Large intestine (tissue), 3 donors: ENCODE measurements around the gene CARS2. TPM values are rescaled to one million over a fixed set of nuclear protein-coding genes. Genes with fewer than 3 reads are reported as not detected.
A peak's percentile ranks its signal among the peaks of the same experiment; 100 is the strongest.

Experiments
- DNase-seq, 2 donors: peaks; one replicate each; pipeline versions ENCODE4 v3.0.0 to v3.0.0-alpha.2; 2013
- H3K27ac ChIP-seq: one replicate; pipeline ENCODE4 v1.5.1; 2013; ENCODE audit warnings: low read length
- H3K27me3 ChIP-seq: 2 replicates; pipeline ENCODE4 v1.6.1; 2013; ENCODE audit warnings: low read length; ENCODE audit not compliant: control insufficient read depth, insufficient read depth
- H3K36me3 ChIP-seq: 2 replicates; pipeline ENCODE4 v1.6.1; 2013; ENCODE audit warnings: low read length; ENCODE audit not compliant: control insufficient read depth, insufficient read depth
- H3K4me1 ChIP-seq: one replicate; pipeline ENCODE4 v1.6.1; 2013; ENCODE audit warnings: low read length; ENCODE audit not compliant: control insufficient read depth, insufficient read depth
- H3K4me3 ChIP-seq: one replicate; pipeline ENCODE4 v1.5.1; 2013; ENCODE audit warnings: low read length
- H3K9me3 ChIP-seq: one replicate; pipeline ENCODE4 v1.6.1; 2013; ENCODE audit warnings: mild to moderate bottlenecking, low read depth, low read length, moderate library complexity; ENCODE audit not compliant: control insufficient read depth
- WGBS: methylation state at CpG from one replicate; pipeline ENCODE4 v1.1.5; 2013; ENCODE audit warnings: low lambda C conversion rate; ENCODE audit not compliant: insufficient coverage; 5-methylcytosine and 5-hydroxymethylcytosine counted together
- polyA plus RNA-seq: library from polyadenylated mRNA; unstranded; fragments of 120-200 nt; gene quantifications from one replicate; pipeline ENCODE4 v1.2.1, GENCODE V29; 2013

The CARS2 gene
- polyA plus RNA-seq, 1 donor, result 88.6 TPM

- Histone ChIP-seq H3K27me3 (no peaks in the 10 kb centered on the region), H3K4me3 (no peak overlapping the region), H3K4me1 (no peaks in the 10 kb centered on the region), H3K9me3 (peaks cover 7% of the 10 kb centered on the region), H3K36me3 (peaks cover 18% of the 10 kb centered on the region), H3K27ac (no peak overlapping the region)
- WGBS, result 69% methylated on average over 2 of the region's 8 CpGs
- DNase-seq, result no peak
Observed at GRCh38 chr13:110723598-110723997, 17.7 kb upstream of the CARS2 start.

GRCh38 chr13:110722971-110723370 lies 17.1 kb upstream of the CARS2 start:
- H3K36me3 ChIP-seq, result peaks cover 18% of the 10 kb centered on the region
- no peak overlapping the region for H3K4me3 ChIP-seq
- H3K27ac ChIP-seq, result no peak overlapping the region
- H3K9me3 ChIP-seq, result peaks cover 7% of the 10 kb centered on the region
- no peaks in the 10 kb centered on the region for H3K4me1 ChIP-seq
- no CpG with 5 or more reads among the region's 5 CpGs for WGBS
- peak in 1 of 2 donors; percentile 18 for DNase-seq
- no peaks in the 10 kb centered on the region for H3K27me3 ChIP-seq

GRCh38 chr13:110719036-110719710 lies 13.3 kb upstream of the CARS2 start:
- H3K36me3 ChIP-seq, result peaks cover 18% of the 10 kb centered on the region
- no peaks in the 10 kb centered on the region for H3K27me3 ChIP-seq
- no peak for DNase-seq
- H3K27ac ChIP-seq, result no peak overlapping the region
- WGBS, result no CpG with 5 or more reads among the region's 61 CpGs
- H3K9me3 ChIP-seq, result peaks cover 10% of the 10 kb centered on the region
- no peak overlapping the region for H3K4me3 ChIP-seq
- H3K4me1 ChIP-seq, result no peaks in the 10 kb centered on the region

GRCh38 chr13:110716247-110716515 lies 10.3 kb upstream of the CARS2 start:
- Histone ChIP-seq H3K9me3 (peaks cover 10% of the 10 kb centered on the region), H3K4me3 (peak overlapping the region; percentile 95), H3K36me3 (peaks cover 18% of the 10 kb centered on the region), H3K4me1 (peaks cover 3% of the 10 kb centered on the region), H3K27ac (peak overlapping the region; percentile 98), H3K27me3 (no peaks in the 10 kb centered on the region)
- DNase-seq, result peak; percentile 62 to 76
- WGBS, result 0% methylated on average over 1 of the region's 12 CpGs

GRCh38 chr13:110715395-110716246 lies 9.7 kb upstream of the CARS2 start:
- peak overlapping the region; percentile 99 for H3K4me3 ChIP-seq
- peaks cover 10% of the 10 kb centered on the region for H3K9me3 ChIP-seq
- H3K36me3 ChIP-seq, result peaks cover 14% of the 10 kb centered on the region
- no peaks in the 10 kb centered on the region for H3K27me3 ChIP-seq
- no CpG with 5 or more reads among the region's 74 CpGs for WGBS
- DNase-seq, result peak; percentile 99 to 100
- peak overlapping the region; percentile 98 for H3K27ac ChIP-seq
- H3K4me1 ChIP-seq, result peaks cover 7% of the 10 kb centered on the region

GRCh38 chr13:110714797-110715394 lies 9.0 kb upstream of the CARS2 start:
- Histone ChIP-seq H3K36me3 (peaks cover 11% of the 10 kb centered on the region), H3K4me3 (peak overlapping the region; percentile 99), H3K9me3 (peaks cover 10% of the 10 kb centered on the region), H3K4me1 (peaks cover 7% of the 10 kb centered on the region), H3K27me3 (no peaks in the 10 kb centered on the region), H3K27ac (peak overlapping the region; percentile 100)
- no CpG with 5 or more reads among the region's 49 CpGs for WGBS
- DNase-seq, result peak in 1 of 2 donors; percentile 43

- Histone ChIP-seq H3K27me3 (no peaks in the 10 kb centered on the region), H3K27ac (peak overlapping the region; percentile 100), H3K4me1 (peaks cover 7% of the 10 kb centered on the region), H3K9me3 (peaks cover 7% of the 10 kb centered on the region), H3K36me3 (peaks cover 5% of the 10 kb centered on the region), H3K4me3 (peak overlapping the region; percentile 99)
- WGBS, result no CpG with 5 or more reads among the region's 86 CpGs
- DNase-seq, result peak; percentile 49 to 63
Observed at GRCh38 chr13:110713981-110714796, 8.3 kb upstream of the CARS2 start.

GRCh38 chr13:110713642-110713952 lies 7.7 kb upstream of the CARS2 start, which contains the start of gene ING1:
Gene ING1 (plus strand): TSS chr13:110713700. CDS start chr13:110714150, 450 bp downstream.
- DNase-seq, result no peak
- WGBS, result no CpG with 5 or more reads among the region's 45 CpGs
- H3K4me3 ChIP-seq, result peak within 1 kb of the TSS; percentile 99
- H3K4me1 ChIP-seq, result peaks cover 7% of the 10 kb centered on the region
- peak within 1 kb of the TSS; percentile 100 for H3K27ac ChIP-seq
- H3K36me3 ChIP-seq, result no peaks in the 10 kb centered on the region
- peaks cover 4% of the 10 kb centered on the region for H3K9me3 ChIP-seq
- no peaks in the 10 kb centered on the region for H3K27me3 ChIP-seq

- DNase-seq, result peak; percentile 100
- Histone ChIP-seq H3K27me3 (no peaks in the 10 kb centered on the region), H3K27ac (peak overlapping the region; percentile 100), H3K4me3 (peak overlapping the region; percentile 99), H3K36me3 (no peaks in the 10 kb centered on the region), H3K4me1 (peaks cover 7% of the 10 kb centered on the region), H3K9me3 (peaks cover 4% of the 10 kb centered on the region)
- no CpG with 5 or more reads among the region's 68 CpGs for WGBS
Observed at GRCh38 chr13:110712849-110713641, 7.1 kb upstream of the CARS2 start.
